Mucosa of rectum (tissue), 2 donors: Measurements from ENCODE around the gene SLC38A9.
"Not testable (repeated sequence)": the region's sequence is repeated elsewhere in the genome, so short reads cannot be mapped to it uniquely, and the experiment has no call there.

Experiments
- H3K27ac ChIP-seq, 2 donors: one replicate each; pipeline ENCODE4 v1.7.0; 2013; ENCODE audit warnings: inconsistent platforms in 2 of 2, low read depth in 2 of 2, low read length in 2 of 2
- H3K27me3 ChIP-seq, 2 donors: one replicate each; pipeline ENCODE4 v1.7.0; 2013; ENCODE audit warnings: low read length in 2 of 2; ENCODE audit not compliant: control insufficient read depth in 2 of 2, insufficient read depth in 2 of 2
- H3K36me3 ChIP-seq, 2 donors: one replicate each; pipeline ENCODE4 v1.7.0; 2013; ENCODE audit warnings: low read length in 2 of 2; ENCODE audit not compliant: control insufficient read depth in 2 of 2, insufficient read depth in 2 of 2
- H3K4me1 ChIP-seq, 2 donors: one replicate each; pipeline ENCODE4 v1.7.0; 2013; ENCODE audit warnings: low read length in 2 of 2, mild to moderate bottlenecking in 1 of 2; ENCODE audit not compliant: control insufficient read depth in 2 of 2, insufficient read depth in 2 of 2
- H3K4me3 ChIP-seq, 2 donors: one replicate each; pipeline ENCODE4 v1.7.0; 2013; ENCODE audit warnings: low read length in 2 of 2
- H3K9ac ChIP-seq, 2 donors: one replicate each; pipeline ENCODE4 v1.7.0; 2013; ENCODE audit warnings: low read length in 2 of 2, low read depth in 1 of 2, mild to moderate bottlenecking in 1 of 2
- H3K9me3 ChIP-seq, 2 donors: one replicate each; pipeline ENCODE4 v1.7.0; 2013; ENCODE audit warnings: low read length in 2 of 2; ENCODE audit not compliant: control insufficient read depth in 2 of 2
- donor health status: healthy.
- donor health status: Normal muscosa, but diverticular disease.

SLC38A9 gene

DNA sequence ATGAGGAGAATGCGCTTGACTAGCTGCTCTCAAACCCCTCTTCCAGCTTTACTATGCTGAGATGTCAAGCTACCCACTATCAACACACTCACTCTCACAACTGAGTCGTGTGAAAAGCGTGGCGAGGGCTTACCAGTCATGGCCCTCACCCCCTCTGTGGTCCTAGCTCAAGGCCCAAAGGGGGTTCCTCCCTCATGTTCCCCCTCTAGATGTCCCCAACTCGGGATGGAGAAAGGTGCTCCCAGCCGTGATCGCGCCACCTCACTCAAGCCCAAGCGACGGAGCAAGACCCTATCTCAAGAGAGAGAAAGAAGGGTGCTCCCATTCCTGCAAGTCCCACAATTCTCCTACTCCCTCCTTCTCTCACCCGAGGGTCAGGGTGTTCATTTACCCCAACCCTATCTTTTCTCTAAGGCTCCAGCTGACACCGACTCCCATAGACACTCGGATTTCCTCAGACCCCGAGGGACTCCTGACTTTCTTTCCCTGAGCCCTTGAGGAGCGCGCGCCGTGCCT, 559 bp downstream of the SLC38A9 start:
- H3K9me3 ChIP-seq, result no peaks in the 10 kb centered on the region
- peaks cover 5 to 6% of the 10 kb centered on the region in 2 donors for H3K4me1 ChIP-seq
- peak overlapping the region in 1 of 2 donors; percentile 56 for H3K27ac ChIP-seq
- peak overlapping the region; percentile 77 to 84 for H3K9ac ChIP-seq
- H3K4me3 ChIP-seq, result peak overlapping the region; percentile 85 to 99
- no peaks in the 10 kb centered on the region for H3K27me3 ChIP-seq
- H3K36me3 ChIP-seq, result peaks cover 0 to 3% of the 10 kb centered on the region in 2 donors

DNA sequence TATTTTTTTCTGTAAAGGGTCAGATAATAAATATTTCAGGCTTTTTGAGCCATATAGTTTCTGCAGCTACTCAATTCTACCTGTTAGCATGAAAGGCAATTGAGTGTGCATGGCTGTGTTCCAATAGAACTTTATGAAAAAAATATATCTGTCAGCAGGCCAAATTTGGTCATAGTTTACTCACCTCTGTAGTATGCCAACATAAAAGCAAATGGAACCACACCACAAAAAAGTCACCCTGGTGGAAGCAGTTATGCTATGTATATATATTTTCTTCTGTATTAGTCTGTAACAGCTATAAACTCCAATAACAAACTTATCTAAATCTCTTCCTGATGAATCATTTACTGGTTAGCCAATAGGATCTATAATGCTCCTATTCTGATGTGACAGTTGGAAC, 3.4 kb downstream of the SLC38A9 start:
- peaks cover 5 to 6% of the 10 kb centered on the region in 2 donors for H3K4me1 ChIP-seq
- no peak overlapping the region for H3K4me3 ChIP-seq

DNA sequence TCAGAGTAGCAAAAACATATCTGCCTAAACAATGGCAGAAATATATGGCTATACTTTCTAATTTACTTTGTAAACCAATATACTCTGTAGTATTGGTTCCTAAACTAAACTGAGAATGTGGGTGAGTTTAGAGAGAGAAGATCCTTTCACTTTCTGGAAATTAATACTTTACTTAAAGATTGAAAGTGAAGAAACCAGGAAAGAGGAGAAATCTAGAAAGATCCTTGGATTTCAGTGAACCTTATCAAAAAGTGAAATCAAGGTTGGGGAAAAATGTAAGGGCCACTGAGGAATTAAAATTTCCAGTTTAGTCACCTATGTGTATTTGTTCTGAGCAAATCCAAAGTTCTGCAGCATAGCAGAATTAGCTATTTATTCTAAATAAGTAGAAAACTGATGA, 5.9 kb downstream of the SLC38A9 start:
- H3K9ac ChIP-seq, result no peak overlapping the region
- H3K36me3 ChIP-seq, result peaks cover 0 to 3% of the 10 kb centered on the region in 2 donors
- no peaks in the 10 kb centered on the region for H3K27me3 ChIP-seq
- no peak overlapping the region for H3K27ac ChIP-seq
- no peaks in the 10 kb centered on the region for H3K9me3 ChIP-seq
- H3K4me1 ChIP-seq, result peaks cover under 1% of the 10 kb centered on the region in 2 donors
- H3K4me3 ChIP-seq, result no peak overlapping the region

More for the DNA sequence above, 3.4 kb downstream of the SLC38A9 start:
- peaks cover 0 to 3% of the 10 kb centered on the region in 2 donors for H3K36me3 ChIP-seq
- no peaks in the 10 kb centered on the region for H3K27me3 ChIP-seq
- H3K9ac ChIP-seq, result no peak overlapping the region
- no peak overlapping the region for H3K27ac ChIP-seq
- H3K9me3 ChIP-seq, result no peaks in the 10 kb centered on the region

DNA sequence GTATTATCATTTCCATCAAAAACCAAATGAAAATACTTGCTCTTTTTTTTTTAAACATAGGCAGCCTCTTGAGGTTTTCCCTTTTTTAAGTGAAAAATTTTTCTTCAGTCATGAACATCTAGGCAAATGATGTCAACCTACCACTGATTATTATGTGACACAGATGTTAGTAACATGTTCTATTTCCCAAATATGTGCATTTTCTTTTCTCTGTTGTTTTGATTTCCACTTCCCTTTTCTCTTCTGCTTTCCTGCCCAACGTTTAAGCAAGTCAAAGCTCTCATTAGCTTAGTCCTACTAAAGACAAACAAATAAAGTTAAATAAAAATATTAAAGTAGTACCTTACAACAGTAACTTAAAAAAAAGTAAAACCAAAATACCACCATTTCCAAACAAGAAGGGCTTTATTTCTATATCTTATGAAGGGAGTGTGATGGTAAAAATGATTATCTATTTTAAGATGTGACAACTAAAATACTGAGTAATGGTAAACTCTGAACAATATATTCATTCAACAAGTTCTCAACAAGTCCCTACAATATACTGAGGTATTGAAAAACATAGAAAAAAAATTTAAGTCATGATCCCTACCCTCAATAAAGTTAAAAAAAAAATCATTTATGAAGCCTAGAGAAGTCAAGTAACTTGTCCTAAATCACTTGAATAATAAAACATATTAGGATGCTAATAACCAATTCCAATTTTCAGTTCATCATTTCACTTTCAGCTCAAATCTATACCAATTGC, 9.4 kb downstream of the SLC38A9 start:
- H3K4me3 ChIP-seq, result no peak overlapping the region
- H3K36me3 ChIP-seq, result peaks cover 0 to 2% of the 10 kb centered on the region in 2 donors
- no peak overlapping the region for H3K27ac ChIP-seq
- H3K9me3 ChIP-seq, result no peaks in the 10 kb centered on the region
- H3K27me3 ChIP-seq, result no peaks in the 10 kb centered on the region
- H3K4me1 ChIP-seq, result no peaks in the 10 kb centered on the region
- H3K9ac ChIP-seq, result no peak overlapping the region

DNA sequence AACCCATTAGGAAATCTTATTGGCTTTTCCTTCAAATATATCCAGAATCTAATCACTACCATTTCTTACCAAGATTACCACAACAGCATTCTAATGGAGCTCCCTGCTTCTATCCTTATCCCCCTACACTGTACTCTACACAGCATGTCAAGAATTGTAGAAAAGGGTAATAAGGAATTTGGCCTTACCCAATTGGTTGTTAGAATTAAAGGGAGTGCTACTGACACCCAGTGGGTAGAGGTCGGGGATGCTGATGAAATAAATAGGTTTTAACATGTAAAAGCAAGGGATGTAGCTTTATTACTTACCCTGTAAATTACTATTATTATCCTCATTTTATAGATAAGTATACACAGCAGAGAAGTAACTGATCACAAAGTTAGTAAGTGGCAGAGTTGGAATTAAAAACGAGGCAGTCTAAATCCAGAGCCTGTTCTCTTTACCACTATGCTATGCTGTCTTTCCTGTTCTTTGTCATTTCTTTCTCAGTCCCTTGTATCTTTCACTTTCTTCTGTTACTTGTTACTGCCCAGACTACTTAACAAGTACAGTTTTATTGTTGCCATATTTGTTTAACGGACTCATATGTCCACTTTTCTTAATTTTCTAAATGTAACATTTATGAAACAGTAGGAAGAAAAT, 10.5 kb downstream of the SLC38A9 start:
- H3K27ac ChIP-seq, result no peak overlapping the region

DNA sequence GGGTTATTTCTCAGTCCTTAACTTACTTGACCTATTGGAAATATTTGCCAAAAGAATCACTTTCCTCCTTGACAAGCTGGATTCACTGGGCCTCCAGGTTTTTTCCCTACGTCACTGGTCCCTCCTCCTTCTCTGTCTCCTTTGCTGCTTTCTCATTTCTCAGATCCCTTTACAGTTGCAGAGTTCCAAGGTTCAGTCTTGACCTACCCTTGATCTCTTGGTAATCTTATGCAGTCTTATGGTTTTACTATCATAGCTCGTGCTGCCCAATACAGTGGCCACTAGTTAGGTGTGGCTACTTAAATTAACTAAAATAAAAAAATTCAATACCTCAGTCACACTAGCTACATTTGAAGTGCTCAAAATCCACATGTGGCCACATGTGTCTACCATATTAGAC, 11.4 kb downstream of the SLC38A9 start:
- no peak overlapping the region for H3K4me3 ChIP-seq
- H3K9me3 ChIP-seq, result no peaks in the 10 kb centered on the region
- no peaks in the 10 kb centered on the region for H3K4me1 ChIP-seq
- no peaks in the 10 kb centered on the region for H3K36me3 ChIP-seq
- H3K27me3 ChIP-seq, result no peaks in the 10 kb centered on the region
- H3K27ac ChIP-seq, result peak overlapping the region in 1 of 2 donors; percentile 22
- H3K9ac ChIP-seq, result no peak overlapping the region

More for the DNA sequence above, 10.5 kb downstream of the SLC38A9 start:
- no peak overlapping the region for H3K9ac ChIP-seq
- no peaks in the 10 kb centered on the region for H3K27me3 ChIP-seq
- no peak overlapping the region for H3K4me3 ChIP-seq
- H3K9me3 ChIP-seq, result no peaks in the 10 kb centered on the region
- H3K4me1 ChIP-seq, result no peaks in the 10 kb centered on the region
- no peaks in the 10 kb centered on the region for H3K36me3 ChIP-seq

DNA sequence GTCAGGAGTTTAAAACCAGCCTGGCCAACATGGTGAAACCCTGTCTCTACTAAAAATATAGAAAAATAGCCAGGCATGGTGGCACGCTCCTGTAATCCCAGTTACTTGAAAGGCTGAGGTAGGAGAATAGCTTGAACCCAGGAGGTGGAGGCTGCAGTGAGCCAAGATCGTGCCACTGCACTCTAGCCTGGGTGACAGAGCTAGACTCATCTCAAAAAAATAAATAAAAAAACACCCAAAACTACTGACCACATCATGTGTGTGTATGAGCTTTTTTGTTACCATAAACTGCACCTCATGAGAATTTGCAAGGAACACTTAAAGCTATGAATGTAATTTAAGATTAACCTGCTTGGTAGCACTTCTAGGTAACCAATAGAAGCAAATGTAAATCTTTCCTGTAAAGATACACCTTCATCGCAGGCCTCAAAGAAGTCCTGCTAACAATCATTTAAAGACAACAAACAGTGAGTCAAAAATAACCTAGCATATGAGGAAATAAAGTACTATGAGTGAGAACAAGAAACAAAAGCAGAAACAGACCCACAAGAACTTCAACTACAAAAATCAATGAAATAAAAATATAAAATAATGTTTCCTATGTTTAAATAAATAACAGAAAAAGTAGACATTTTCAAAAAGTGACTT, 13.0 kb downstream of the SLC38A9 start:
- no peaks in the 10 kb centered on the region for H3K36me3 ChIP-seq
- no peak overlapping the region for H3K27ac ChIP-seq
- H3K4me3 ChIP-seq, result no peak overlapping the region
- H3K9me3 ChIP-seq, result no peaks in the 10 kb centered on the region
- H3K4me1 ChIP-seq, result no peaks in the 10 kb centered on the region
- H3K27me3 ChIP-seq, result no peaks in the 10 kb centered on the region
- H3K9ac ChIP-seq, result no peak overlapping the region

DNA sequence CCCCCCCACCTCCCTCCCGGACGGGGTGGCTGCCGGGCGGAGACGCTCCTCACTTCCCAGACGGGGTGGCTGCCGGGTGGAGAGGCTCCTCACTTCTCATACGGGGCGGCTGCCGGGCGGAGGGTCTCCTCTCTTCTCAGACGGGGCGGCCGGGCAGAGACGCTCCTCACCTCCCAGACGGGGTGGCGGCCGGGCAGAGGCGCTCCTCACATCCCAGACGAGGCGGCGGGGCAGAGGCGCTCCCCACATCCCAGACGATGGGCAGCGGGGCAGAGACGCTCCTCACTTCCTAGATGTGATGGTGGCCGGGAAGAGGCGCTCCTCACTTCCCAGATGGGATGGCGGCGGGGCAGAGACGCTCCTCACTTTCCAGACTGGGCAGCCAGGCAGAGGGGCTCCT, 15.4 kb downstream of the SLC38A9 start:
- not testable (repeated sequence) for H3K27me3 ChIP-seq, H3K4me1 ChIP-seq, H3K9me3 ChIP-seq, H3K36me3 ChIP-seq, H3K9ac ChIP-seq, H3K4me3 ChIP-seq, H3K27ac ChIP-seq

DNA sequence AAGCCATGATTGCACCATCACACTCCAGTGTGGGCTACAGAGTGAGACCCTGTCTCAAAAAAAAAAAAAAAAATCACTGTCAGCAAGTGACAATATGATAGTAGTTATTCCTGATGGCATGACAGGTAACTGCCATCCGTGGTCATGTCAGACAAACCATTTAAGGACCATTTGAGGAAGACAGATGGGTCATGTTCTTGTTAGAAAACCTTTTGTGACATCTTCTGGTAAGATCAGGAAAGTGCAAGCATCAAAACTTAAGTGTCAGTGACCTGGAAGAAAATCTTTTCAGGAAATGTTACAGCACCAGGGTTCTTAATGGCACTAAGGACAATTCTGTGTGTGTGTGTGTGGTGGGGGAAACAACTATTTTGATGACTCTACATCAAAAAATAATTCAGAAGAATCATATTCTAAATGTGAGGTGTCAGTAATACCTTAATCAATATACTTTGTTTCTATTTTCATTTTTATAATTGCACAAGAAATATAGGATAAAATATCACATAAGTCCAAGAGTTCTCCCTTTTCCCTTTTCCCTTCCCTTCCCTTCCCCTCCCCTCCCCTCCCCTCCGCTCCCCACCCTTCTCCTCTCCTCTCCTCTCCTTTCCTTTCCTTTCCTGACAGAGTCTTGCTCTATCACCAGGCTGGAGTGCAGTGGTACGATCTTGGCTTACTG, 17.8 kb downstream of the SLC38A9 start:
- H3K27me3 ChIP-seq, result no peaks in the 10 kb centered on the region

More for the DNA sequence above, 17.8 kb downstream of the SLC38A9 start:
- H3K36me3 ChIP-seq, result no peaks in the 10 kb centered on the region
- H3K4me1 ChIP-seq, result peaks cover 3 to 6% of the 10 kb centered on the region in 2 donors
- no peak overlapping the region for H3K27ac ChIP-seq
- H3K4me3 ChIP-seq, result no peak overlapping the region
- no peaks in the 10 kb centered on the region for H3K9me3 ChIP-seq
- no peak overlapping the region for H3K9ac ChIP-seq
